ENCODE data around the gene FLNB. TPM values are rescaled to one million over a fixed set of nuclear protein-coding genes. Genes with fewer than 3 reads are reported as not detected.

Gene FLNB
- total RNA-seq, 1 experiment from 2014 or later, result 309 TPM

GRCh38 chr3:58018892-58019742 lies 10.9 kb downstream of the FLNB start:
- Histone ChIP-seq H3K9me3 (ENCODE audit: control insufficient read depth, insufficient read depth, low read depth, low read length) (no peaks in the 10 kb centered on the region), H3K36me3 (ENCODE audit: control insufficient read depth, insufficient read depth, low read length) (peaks cover 3% of the 10 kb centered on the region; the same call in 1 of the 2 replicates), H3K27me3 (ENCODE audit: control insufficient read depth, insufficient read depth, low read length) (no peaks in the 10 kb centered on the region), H3K4me3 (ENCODE audit: low read depth in 2 of 2, low read length in 2 of 2) (no peak overlapping the region), H3K4me1 (ENCODE audit: control insufficient read depth, insufficient read depth, low read length) (peaks cover 81% of the 10 kb centered on the region), H3K27ac (ENCODE audit: low read length) (peak overlapping the region; percentile 75)
- in situ Hi-C loops (cut with HindIII; ENCODE audit: low pct_unique_long_range_greater_than_20kb, low sequenced_read_pairs), result no loop called here
- intact Hi-C loops (cut with micrococcal nuclease; ENCODE audit: unreplicated experiment), result no loop called here
- ATAC-seq (no peak), DNase-seq (ENCODE audit: low read depth, low spot score) (no peak)
- no TSS peak for BruUV-seq (replicated peaks)
- TF ChIP-seq POLR2AphosphoS5 (IDR thresholded peaks at IDR 0.05; ENCODE audit: low read depth, low read length) (no peak), CTCF (IDR thresholded peaks at IDR 0.05) (no peak), REST (IDR thresholded peaks at IDR 0.05; ENCODE audit: insufficient read depth in 1 of 2, low read depth in 2 of 2, low read length in 1 of 2) (no peak), TCF7L2 (IDR thresholded peaks at IDR 0.05; ENCODE audit: low read depth, low read length) (no peak), SIN3A (IDR thresholded peaks at IDR 0.05; ENCODE audit: borderline replicate concordance, insufficient read depth, low read depth, low read length) (no peak)
- POLR2A ChIA-PET, result interaction anchor here (0.6 kb wide), 2 partner anchors 58 to 199 kb away, joined by 3 to 4 read pairs; no protein-coding TSS in a partner anchor
- CTCF ChIA-PET, result interaction anchor here (0.5 to 0.7 kb wide), 3 partner anchors 23 to 147 kb away, joined by 3 to 7 read pairs (median 7); no protein-coding TSS in a partner anchor

GRCh38 chr3:58020783-58021071 lies 12.5 kb downstream of the FLNB start:
- TF ChIP-seq CTCF (IDR thresholded peaks at IDR 0.05), result no peak
- no peak for TF ChIP-seq SIN3A (IDR thresholded peaks at IDR 0.05; ENCODE audit: borderline replicate concordance, insufficient read depth, low read depth, low read length)
- no peak for TF ChIP-seq POLR2AphosphoS5 (IDR thresholded peaks at IDR 0.05; ENCODE audit: low read depth, low read length)
- no peak for TF ChIP-seq TCF7L2 (IDR thresholded peaks at IDR 0.05; ENCODE audit: low read depth, low read length)
- TF ChIP-seq REST (IDR thresholded peaks at IDR 0.05; ENCODE audit: insufficient read depth in 1 of 2, low read depth in 2 of 2, low read length in 1 of 2), result no peak
- peaks cover 3% of the 10 kb centered on the region; the same call in 1 of the 2 replicates for H3K36me3 ChIP-seq (ENCODE audit: control insufficient read depth, insufficient read depth, low read length)
- H3K4me3 ChIP-seq (ENCODE audit: low read depth in 2 of 2, low read length in 2 of 2), result no peak overlapping the region
- peaks cover 80% of the 10 kb centered on the region for H3K4me1 ChIP-seq (ENCODE audit: control insufficient read depth, insufficient read depth, low read length)
- intact Hi-C loops (cut with micrococcal nuclease; ENCODE audit: unreplicated experiment), result no loop called here
- no peaks in the 10 kb centered on the region for H3K9me3 ChIP-seq (ENCODE audit: control insufficient read depth, insufficient read depth, low read depth, low read length)
- in situ Hi-C loops (cut with HindIII; ENCODE audit: low pct_unique_long_range_greater_than_20kb, low sequenced_read_pairs), result no loop called here
- DNase-seq (ENCODE audit: low read depth, low spot score) (no peak), ATAC-seq (no peak)
- POLR2A ChIA-PET, result interaction anchor here (0.7 kb wide), 1 partner anchor 143 kb away, joined by 12 read pairs; no protein-coding TSS in a partner anchor
- BruUV-seq (replicated peaks), result no TSS peak
- H3K27ac ChIP-seq (ENCODE audit: low read length), result peak overlapping the region; percentile 75
- no peaks in the 10 kb centered on the region for H3K27me3 ChIP-seq (ENCODE audit: control insufficient read depth, insufficient read depth, low read length)
- CTCF ChIA-PET, result no interaction called here

Data from Panc1 (cell line).